WERI-Rb-1 (cell line): ENCODE results near the gene RPS14.

Experiments used
- DNase-seq: peaks from one replicate; pipeline ENCODE4 v3.0.0-alpha.2; 2020
- H3K27ac ChIP-seq: fragments of 250-450 bp; sonication (Bioruptor Pico); 2 replicates; pipeline ENCODE4 v1.5.1; 2020; ENCODE audit warnings: mild to moderate bottlenecking, moderate library complexity
- H3K27me3 ChIP-seq: fragments of 250-450 bp; sonication (Bioruptor Pico); 2 replicates; pipeline ENCODE4 v1.5.1; 2021; ENCODE audit warnings: mild to moderate bottlenecking, low read depth, moderate library complexity; ENCODE audit not compliant: insufficient read depth, severe bottlenecking
- H3K36me3 ChIP-seq: fragments of 250-450 bp; sonication (Bioruptor Pico); 2 replicates; pipeline ENCODE4 v1.5.1; 2020; ENCODE audit warnings: mild to moderate bottlenecking, moderate library complexity
- H3K4me3 ChIP-seq: 2 replicates; pipeline ENCODE4 v1.5.1; 2011; ENCODE audit warnings: low read depth, mild to moderate bottlenecking, control low read depth, low read length
- H3K9me3 ChIP-seq: fragments of 250-450 bp; sonication (Bioruptor Pico); 2 replicates; pipeline ENCODE4 v1.5.1; 2021; ENCODE audit warnings: mild to moderate bottlenecking, moderate library complexity; ENCODE audit not compliant: severe bottlenecking
- TF ChIP-seq, protein P1 (sequence below): IDR thresholded peaks from 2 replicates; pipeline ENCODE4 v1.5.1; 2011; ENCODE audit warnings: low read depth, mild to moderate bottlenecking, control low read depth, inconsistent platforms, low read length

Gene RPS14

DNA sequence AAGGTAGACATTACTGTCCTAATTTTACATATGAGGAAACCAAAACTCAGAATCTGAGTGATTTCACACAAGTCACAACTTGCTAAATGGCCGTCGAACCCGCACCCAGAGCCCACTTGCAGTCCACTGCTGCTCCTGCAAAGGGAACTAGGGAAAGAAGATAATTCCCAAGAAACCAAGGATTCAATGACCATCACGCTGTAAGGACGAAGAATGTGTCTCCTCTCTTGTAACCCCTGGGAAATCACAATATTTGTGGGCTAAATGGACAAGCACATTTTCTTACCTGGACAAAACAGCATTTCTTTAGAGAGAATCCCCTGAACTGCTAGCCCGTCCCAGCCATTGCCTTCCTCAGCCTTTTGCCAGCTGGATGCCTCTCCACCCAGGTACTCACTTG lies 2.4 kb downstream of the RPS14 start:
- H3K4me3 ChIP-seq, result no peak overlapping the region
- no peak overlapping the region for H3K27ac ChIP-seq

DNA sequence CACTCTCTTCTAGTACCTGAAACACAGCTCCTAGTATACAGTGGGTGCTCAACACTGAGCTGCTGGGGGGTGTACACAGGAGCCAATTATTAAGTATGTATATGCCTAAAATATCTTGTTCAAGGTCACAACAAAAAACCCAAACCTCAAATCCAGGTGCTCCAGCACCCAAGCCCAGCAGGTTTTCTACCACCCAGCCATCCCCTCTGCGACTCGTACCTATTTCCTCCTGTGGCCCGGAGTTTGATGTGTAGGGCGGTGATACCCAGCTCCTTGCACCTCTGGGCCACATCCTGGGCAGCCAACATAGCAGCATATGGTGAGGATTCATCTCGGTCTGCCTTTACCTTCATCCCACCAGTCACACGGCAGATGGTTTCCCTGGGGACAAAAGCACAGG lies 3.0 kb downstream of the RPS14 start:
- Histone ChIP-seq H3K27me3 (no peaks in the 10 kb centered on the region), H3K9me3 (peaks cover 3% of the 10 kb centered on the region), H3K27ac (no peak overlapping the region), H3K4me3 (no peak overlapping the region), H3K36me3 (peaks cover 69% of the 10 kb centered on the region)
- TF ChIP-seq, protein P1, sequence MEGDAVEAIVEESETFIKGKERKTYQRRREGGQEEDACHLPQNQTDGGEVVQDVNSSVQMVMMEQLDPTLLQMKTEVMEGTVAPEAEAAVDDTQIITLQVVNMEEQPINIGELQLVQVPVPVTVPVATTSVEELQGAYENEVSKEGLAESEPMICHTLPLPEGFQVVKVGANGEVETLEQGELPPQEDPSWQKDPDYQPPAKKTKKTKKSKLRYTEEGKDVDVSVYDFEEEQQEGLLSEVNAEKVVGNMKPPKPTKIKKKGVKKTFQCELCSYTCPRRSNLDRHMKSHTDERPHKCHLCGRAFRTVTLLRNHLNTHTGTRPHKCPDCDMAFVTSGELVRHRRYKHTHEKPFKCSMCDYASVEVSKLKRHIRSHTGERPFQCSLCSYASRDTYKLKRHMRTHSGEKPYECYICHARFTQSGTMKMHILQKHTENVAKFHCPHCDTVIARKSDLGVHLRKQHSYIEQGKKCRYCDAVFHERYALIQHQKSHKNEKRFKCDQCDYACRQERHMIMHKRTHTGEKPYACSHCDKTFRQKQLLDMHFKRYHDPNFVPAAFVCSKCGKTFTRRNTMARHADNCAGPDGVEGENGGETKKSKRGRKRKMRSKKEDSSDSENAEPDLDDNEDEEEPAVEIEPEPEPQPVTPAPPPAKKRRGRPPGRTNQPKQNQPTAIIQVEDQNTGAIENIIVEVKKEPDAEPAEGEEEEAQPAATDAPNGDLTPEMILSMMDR, result no peak
- no peak for DNase-seq

More for the DNA sequence above, 2.4 kb downstream of the RPS14 start:
- Histone ChIP-seq H3K27me3 (no peaks in the 10 kb centered on the region), H3K36me3 (peaks cover 66% of the 10 kb centered on the region), H3K9me3 (peaks cover 3% of the 10 kb centered on the region)
- no peak for DNase-seq
- TF ChIP-seq, protein P1, result no peak

GRCh38 chr5:150446088-150446487 lies 3.5 kb downstream of the RPS14 start:
- DNase-seq, result no peak
- H3K36me3 ChIP-seq, result peaks cover 69% of the 10 kb centered on the region
- TF ChIP-seq, protein P1, result no peak

DNA sequence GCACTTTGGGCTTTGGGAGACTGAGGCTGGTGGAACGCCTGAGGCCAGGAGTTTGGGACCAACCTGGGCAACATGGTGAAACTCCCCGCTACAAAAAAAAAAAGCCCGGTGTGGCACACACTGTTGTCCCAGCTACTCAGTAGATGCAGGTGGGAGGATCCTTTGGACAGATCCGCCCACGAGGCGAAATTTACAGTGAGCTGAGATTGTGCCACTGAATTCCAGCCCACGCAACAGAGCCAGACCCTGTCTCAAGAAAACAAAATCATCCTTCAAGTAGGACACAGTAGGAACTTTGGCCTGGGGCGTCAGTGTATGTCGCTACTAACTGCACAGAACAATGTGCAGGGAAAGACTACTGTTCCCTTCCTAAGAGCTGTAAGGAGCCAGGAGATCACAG lies 4.8 kb downstream of the RPS14 start:
- Histone ChIP-seq H3K36me3 (peaks cover 69% of the 10 kb centered on the region), H3K4me3 (no peak overlapping the region), H3K27me3 (no peaks in the 10 kb centered on the region), H3K27ac (no peak overlapping the region; the same call in 1 of the 2 replicates), H3K9me3 (no peaks in the 10 kb centered on the region)
- no peak for DNase-seq
- TF ChIP-seq, protein P1, result no peak

More at GRCh38 chr5:150446088-150446487, 3.5 kb downstream of the RPS14 start:
- Histone ChIP-seq H3K9me3 (peaks cover 3% of the 10 kb centered on the region), H3K27ac (no peak overlapping the region), H3K4me3 (no peak overlapping the region), H3K27me3 (no peaks in the 10 kb centered on the region)

GRCh38 chr5:150443242-150444075 lies 6.1 kb downstream of the RPS14 start:
- TF ChIP-seq, protein P1, result no peak
- peak; percentile 62 for DNase-seq
- Histone ChIP-seq H3K4me3 (no peak overlapping the region), H3K9me3 (no peaks in the 10 kb centered on the region), H3K27ac (peak overlapping the region; percentile 53), H3K36me3 (peaks cover 60% of the 10 kb centered on the region), H3K27me3 (no peaks in the 10 kb centered on the region)

DNA sequence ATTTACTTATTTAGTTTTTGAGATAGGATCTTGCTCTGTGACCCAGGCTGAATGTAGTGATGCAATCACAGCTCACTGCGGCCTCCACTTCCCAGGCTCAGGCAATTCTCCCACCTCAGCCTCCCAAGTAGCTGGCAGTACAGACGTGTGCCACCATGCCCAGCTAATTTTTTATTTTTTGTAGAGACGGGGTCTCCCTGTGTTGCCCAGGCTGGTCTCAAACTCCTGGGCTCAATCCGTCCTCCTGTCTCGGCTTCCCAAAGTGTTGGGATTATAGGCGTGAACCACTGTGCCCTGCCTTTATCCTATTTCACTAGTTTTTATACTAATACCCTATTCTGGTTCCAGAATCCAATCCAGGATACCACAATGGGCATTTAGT lies 6.8 kb downstream of the RPS14 start:
- Histone ChIP-seq H3K4me3 (no peak overlapping the region), H3K27me3 (no peaks in the 10 kb centered on the region), H3K27ac (no peak overlapping the region), H3K9me3 (no peaks in the 10 kb centered on the region), H3K36me3 (peaks cover 53% of the 10 kb centered on the region)
- TF ChIP-seq, protein P1, result no peak
- no peak for DNase-seq
